HepG2 (cell line): ENCODE data around the gene SOHLH2. TPM values are rescaled to one million over a fixed set of nuclear protein-coding genes. Genes with fewer than 3 reads are reported as not detected.

Source experiments
- ATAC-seq: fragments of 200-7000 bp; cut with Tn5 transposase; 3 replicates; pipeline ENCODE4 v1.9.1; 2020; ENCODE audit warnings: mild to moderate bottlenecking, moderate library complexity
- BruUV-seq: library from RNA; stranded (reverse); fragments of 400-500 nt; replicated peaks from 2 replicates; lab custom pipeline; 2021; lab: Mats Ljungman, UMichigan
- CTCF ChIA-PET: fragments of 300-600 bp; formaldehyde crosslinking; extraction: SDS; loops from one replicate; lab custom pipeline; 2021; ENCODE audit warnings: low total read pairs, inconsistent platforms, low intra/inter-chr PET ratio; lab: Yijun Ruan, JAX
- POLR2A ChIA-PET: fragments of 350-600 bp; sonication (Branson Sonifier 250); formaldehyde crosslinking; loops from one replicate; lab custom pipeline; 2020; ENCODE audit warnings: antibody characterized with exemption, inconsistent platforms; lab: Yijun Ruan, JAX
- DNase-seq: peaks from one replicate; pipeline ENCODE4 v3.0.0-alpha.2; 2015; ENCODE audit warnings: low spot score
- FAIRE-seq: peaks from 3 replicates; lab custom pipeline; 2011; peaks lifted over from hg19 to GRCh38; lab: Jason Lieb, UNC
- H2AFZ ChIP-seq: one replicate; pipeline ENCODE4 v1.6.1; 2011; ENCODE audit warnings: low read length, inconsistent platforms
- H3K27ac ChIP-seq: fragments of 300-600 bp; 3 replicates; pipeline ENCODE4 v1.8.0; 2011; ENCODE audit warnings: mixed run types, mild to moderate bottlenecking, mixed read lengths, low read length, inconsistent platforms; ENCODE audit not compliant: insufficient read depth; ENCODE audit errors: extremely low read length
- H3K27me3 ChIP-seq, 2 experiments: fragments of 200-600 bp in 1 of 2; 2 replicates in 1 of 2; 3 replicates in 1 of 2; pipeline versions ENCODE4 v1.6.0 to v1.8.0; 2011; ENCODE audit warnings: low read length in 2 of 2, mild to moderate bottlenecking in 2 of 2, moderate library complexity in 2 of 2, inconsistent platforms in 1 of 2; ENCODE audit not compliant: insufficient read depth in 2 of 2, control insufficient read depth in 1 of 2
- H3K36me3 ChIP-seq, 2 experiments: fragments of 200-600 bp in 1 of 2; replicated peaks in 1 of 2; 2 replicates in 1 of 2; 3 replicates in 1 of 2; pipeline versions ENCODE4 v1.5.1 to v1.8.0; 2011; ENCODE audit warnings: low read length in 2 of 2, inconsistent platforms in 1 of 2; ENCODE audit not compliant: insufficient read depth in 2 of 2, control insufficient read depth in 1 of 2
- H3K4me1 ChIP-seq: 2 replicates; pipeline ENCODE4 v1.5.1; 2012; ENCODE audit warnings: low read length, inconsistent platforms; ENCODE audit not compliant: insufficient read depth
- H3K4me2 ChIP-seq: 2 replicates; pipeline ENCODE4 v1.6.0; 2011; ENCODE audit warnings: low read depth, low read length, inconsistent platforms
- H3K4me3 ChIP-seq, 3 experiments: fragments of 200-600 bp in 1 of 3; sonication (generic), shearing (Covaris generic) in 1 of 3; replicated peaks in 1 of 3; 2 replicates each; pipeline ENCODE4 v1.5.1; 2011 to 2016; ENCODE audit warnings: low read length in 3 of 3, inconsistent platforms in 2 of 3, low read depth in 2 of 3, mild to moderate bottlenecking in 2 of 3, control low read depth in 1 of 3, mixed read lengths in 1 of 3; ENCODE audit not compliant: insufficient read depth in 1 of 3
- H3K79me2 ChIP-seq: one replicate; pipeline ENCODE4 v1.6.1; 2011; ENCODE audit warnings: low read length, inconsistent platforms; ENCODE audit not compliant: insufficient read depth
- H3K9ac ChIP-seq: 2 replicates; pipeline ENCODE4 v1.6.0; 2011; ENCODE audit warnings: mild to moderate bottlenecking, low read depth, low read length, inconsistent platforms; ENCODE audit not compliant: insufficient read depth
- H3K9me3 ChIP-seq: 2 replicates; pipeline ENCODE4 v1.5.1; 2012; ENCODE audit warnings: mild to moderate bottlenecking, low read length
- H4K20me1 ChIP-seq: 2 replicates; pipeline ENCODE4 v1.6.0; 2011; ENCODE audit warnings: inconsistent platforms, mild to moderate bottlenecking, low read length, moderate library complexity; ENCODE audit not compliant: insufficient read depth
- FOXA1 ChIP-seq, 2 experiments: fragments of 450-650 bp in 1 of 2; sonication (generic) in 1 of 2; formaldehyde crosslinking in 1 of 2; IDR thresholded peaks; 2 replicates each; pipeline versions ENCODE4 v1.4.0 to v1.6.1; 2016 to 2020; ENCODE audit warnings: missing genetic modification reagents in 1 of 2
- HMGXB3 ChIP-seq: sonication (generic); formaldehyde crosslinking; IDR thresholded peaks from 2 replicates; pipeline ENCODE4 v1.4.0; 2020; ENCODE audit warnings: missing genetic modification reagents, borderline replicate concordance
- KDM5A ChIP-seq: fragments of 200-600 bp; sonication (generic); IDR thresholded peaks from 2 replicates; pipeline ENCODE4 v1.7.0; 2018; ENCODE audit warnings: antibody characterized with exemption, mild to moderate bottlenecking, low read length, borderline replicate concordance
- NR2F1 ChIP-seq, 2 experiments: fragments of 450-650 bp in 1 of 2; formaldehyde crosslinking in 1 of 2; IDR thresholded peaks; 2 replicates each; pipeline versions ENCODE4 v1.5.0 to v1.6.1; 2016 to 2020; ENCODE audit warnings: mild to moderate bottlenecking in 1 of 2, missing compliant biosample characterization in 1 of 2, missing genetic modification reagents in 1 of 2, moderate library complexity in 1 of 2
- PHF8 ChIP-seq: sonication (generic); formaldehyde crosslinking; IDR thresholded peaks from 2 replicates; pipeline ENCODE4 v1.5.0; 2020; ENCODE audit warnings: missing genetic modification reagents
- TBL1XR1 ChIP-seq: fragments of 150-350 bp; IDR thresholded peaks from 2 replicates; pipeline ENCODE4 v1.6.1; 2014; ENCODE audit warnings: borderline replicate concordance, low read length; ENCODE audit not compliant: partially characterized antibody
- TCF7L2 ChIP-seq: IDR thresholded peaks from 2 replicates; pipeline ENCODE4 v1.6.1; 2011; ENCODE audit warnings: mild to moderate bottlenecking, low read depth, low read length, moderate library complexity
- YEATS4 ChIP-seq: sonication (generic); formaldehyde crosslinking; IDR thresholded peaks from 2 replicates; pipeline ENCODE4 v1.4.0; 2020; ENCODE audit warnings: missing genetic modification reagents, borderline replicate concordance
- ZBTB7B ChIP-seq: sonication (generic); formaldehyde crosslinking; IDR thresholded peaks from 2 replicates; pipeline ENCODE4 v1.4.0; 2020; ENCODE audit warnings: missing genetic modification reagents
- ZFAT ChIP-seq: sonication (generic); formaldehyde crosslinking; conservative IDR thresholded peaks from 2 replicates; pipeline ENCODE4 v1.8.1; 2023; ENCODE audit warnings: missing genetic modification reagents, inconsistent platforms
- ZNF282 ChIP-seq: fragments of 450-650 bp; IDR thresholded peaks from 2 replicates; pipeline ENCODE4 v1.6.1; 2018; ENCODE audit not compliant: partially characterized antibody
- ZNF44 ChIP-seq: sonication (generic); formaldehyde crosslinking; IDR thresholded peaks from 2 replicates; pipeline ENCODE4 v1.5.1; 2020; ENCODE audit warnings: mild to moderate bottlenecking, missing genetic modification reagents
- ZNF451 ChIP-seq: sonication (generic); formaldehyde crosslinking; IDR thresholded peaks from 2 replicates; pipeline ENCODE4 v1.5.0; 2020; ENCODE audit warnings: mild to moderate bottlenecking, missing genetic modification reagents
- WGBS: methylation state at CpG from one replicate; pipeline ENCODE4 v1.1.6; 2017; ENCODE audit warnings: low lambda C conversion rate; 5-methylcytosine and 5-hydroxymethylcytosine counted together
- in situ Hi-C: cut with HindIII; loops from 2 replicates; pipeline ENCODE4 v1.10.0; 2017; ENCODE audit warnings: low pct_unique_long_range_greater_than_20kb; ENCODE audit not compliant: extremely low pct_ligation_motif_present
- intact Hi-C: fragments of 100-400 bp; cut with micrococcal nuclease; formaldehyde crosslinking; loops from one replicate; pipeline ENCODE4 v1.10.0; 2022; ENCODE audit not compliant: unreplicated experiment
- polyA plus RNA-seq, 8 experiments: library from polyadenylated mRNA; depleted of rRNA in 3 of 8; stranded (reverse) in 7 of 8; unstranded in 1 of 8; fragments of >200 nt; fragmentation: Illumina TruSeq in 4 of 8; extraction: Trizol in 4 of 8; gene quantifications; 2 replicates each; pipeline versions ENCODE4 v1.2.1 to v1.2.3, GENCODE V29; 2011 to 2016; ENCODE audit warnings: low read depth in 4 of 8, missing spikeins in 1 of 8, mixed read lengths in 1 of 8; ENCODE audit not compliant: insufficient read depth in 1 of 8
- total RNA-seq, 5 experiments: library from RNA; depleted of rRNA; stranded (reverse); fragments of >200 nt; fragmentation: Illumina TruSeq; extraction: Trizol; gene quantifications; 2 replicates each; pipeline ENCODE4 v1.2.3, GENCODE V29; 2016; ENCODE audit warnings: low read depth in 1 of 5

Gene SOHLH2
- total and polyA plus RNA-seq, 2 of the 13 experiments (the other 11 are each of a cell fraction or from before 2014, with no cell fraction given): not detected

GRCh38 chr13:36131222-36131930 is 83.0 kb downstream of the SOHLH2 start, which contains the start of gene DCLK1:
DCLK1 (minus strand) TSS chr13:36131382.
- Histone ChIP-seq H3K4me1 (no peaks in the 10 kb centered on the region), H3K4me3 (no peak within 1 kb of the TSS), H3K9ac (no peak within 1 kb of the TSS), H3K79me2 (no peaks in the 10 kb centered on the region), H3K27me3 (peaks cover 2 to 24% of the 10 kb centered on the region in 2 experiments; a peak in 3 of 5 replicates), H2AFZ (no peak within 1 kb of the TSS), H4K20me1 (no peaks in the 10 kb centered on the region), H3K36me3 (no peaks in the 10 kb centered on the region), H3K9me3 (no peaks in the 10 kb centered on the region), H3K4me2 (no peak within 1 kb of the TSS), H3K27ac (no peak within 1 kb of the TSS)
- intact Hi-C loops (no loop called here), in situ Hi-C loops (no loop called here)
- ATAC-seq (peak; percentile 69), FAIRE-seq (no peak), DNase-seq (no peak)
- CTCF ChIA-PET: no interaction called here
- POLR2A ChIA-PET: no interaction called here
- TF ChIP-seq KDM5A (no peak), NR2F1 (CRISPR knock-in tag; IDR thresholded peaks at IDR 0.05) (no peak), ZNF282 (no peak), TBL1XR1 (no peak), ZBTB7B (CRISPR knock-in tag) (no peak), PHF8 (CRISPR knock-in tag) (no peak), FOXA1 (IDR thresholded peaks at IDR 0.05) (no peak), FOXA1 (CRISPR knock-in tag; IDR thresholded peaks at IDR 0.05) (no peak), HMGXB3 (no peak), ZFAT (CRISPR knock-in tag) (no peak), ZNF451 (CRISPR knock-in tag) (no peak), TCF7L2 (no peak), YEATS4 (no peak), ZNF44 (no peak)
- no TSS peak for BruUV-seq
- WGBS: 34% methylated on average over 32 of the region's 48 CpGs
